Thyroid gland (tissue), 4 donors: ENCODE data around the gene BGLAP.

Source experiments
- CTCF ChIP-seq, 6 experiments: fragments of 200-600 bp in 3 of 6; fragments of 450-650 bp in 3 of 6; sonication (generic) in 3 of 6; IDR thresholded peaks; one replicate each; pipeline ENCODE4 v1.5.1; 2016 to 2019; ENCODE audit warnings: antibody characterized with exemption in 6 of 6, mild to moderate bottlenecking in 2 of 6, inconsistent platforms in 1 of 6, moderate library complexity in 1 of 6
- POLR2A ChIP-seq, 2 donors: fragments of 450-650 bp; IDR thresholded peaks; one replicate each; pipeline ENCODE4 v1.6.1; 2017; ENCODE audit warnings: antibody characterized with exemption in 2 of 2, mild to moderate bottlenecking in 2 of 2, moderate library complexity in 1 of 2

- TF ChIP-seq POLR2A (IDR thresholded peaks at IDR 0.05) = no peak
- TF ChIP-seq CTCF (IDR thresholded peaks at IDR 0.05) = no peak
Measured at GRCh38 chr1:156284112-156284511, 42.1 kb downstream of the BGLAP start, which contains the start of gene TMEM79.
